Measurements from ENCODE around the gene EPX.

Gene EPX

DNA sequence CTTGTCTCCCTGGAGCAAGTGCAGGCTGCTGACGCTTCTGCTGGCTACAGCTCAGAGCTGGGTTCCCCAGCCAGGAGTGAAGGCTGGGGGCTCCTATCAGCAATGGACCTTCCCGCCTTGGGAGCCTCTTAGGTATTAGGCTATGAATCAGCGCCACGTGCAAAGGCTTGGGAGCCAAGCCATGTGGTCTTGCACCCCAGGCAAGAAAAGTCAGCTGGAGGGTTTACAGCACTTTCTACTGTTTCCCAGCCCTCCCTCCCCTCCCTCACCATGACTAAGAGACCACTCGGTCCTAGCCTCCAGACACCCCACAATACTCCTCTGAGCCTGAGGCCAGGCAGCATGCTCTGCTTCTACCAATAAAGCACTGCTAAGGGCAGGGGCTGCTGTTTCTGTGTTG, 12.3 kb downstream of the EPX start:
- H3K27me3 ChIP-seq (ENCODE audit: insufficient read depth, low read length), result no peaks in the 10 kb centered on the region; the same call in 1 of the 2 replicates
- no peaks in the 10 kb centered on the region for H3K79me2 ChIP-seq (ENCODE audit: control insufficient read depth, insufficient read depth, low read length, unreplicated experiment)
- H3K27ac ChIP-seq (ENCODE audit: low read depth, low read length), result no peak overlapping the region
- H2AFZ ChIP-seq (ENCODE audit: low read length, unreplicated experiment), result no peak overlapping the region
- H3K4me1 ChIP-seq (ENCODE audit: control insufficient read depth, insufficient read depth, low read length, unreplicated experiment), result no peaks in the 10 kb centered on the region
- peaks cover 4% of the 10 kb centered on the region; the same call in 1 of the 2 replicates for H3K36me3 ChIP-seq (ENCODE audit: insufficient read depth, low read length)
- no peak overlapping the region for H3K4me3 ChIP-seq (ENCODE audit: low read depth, low read length)

DNA sequence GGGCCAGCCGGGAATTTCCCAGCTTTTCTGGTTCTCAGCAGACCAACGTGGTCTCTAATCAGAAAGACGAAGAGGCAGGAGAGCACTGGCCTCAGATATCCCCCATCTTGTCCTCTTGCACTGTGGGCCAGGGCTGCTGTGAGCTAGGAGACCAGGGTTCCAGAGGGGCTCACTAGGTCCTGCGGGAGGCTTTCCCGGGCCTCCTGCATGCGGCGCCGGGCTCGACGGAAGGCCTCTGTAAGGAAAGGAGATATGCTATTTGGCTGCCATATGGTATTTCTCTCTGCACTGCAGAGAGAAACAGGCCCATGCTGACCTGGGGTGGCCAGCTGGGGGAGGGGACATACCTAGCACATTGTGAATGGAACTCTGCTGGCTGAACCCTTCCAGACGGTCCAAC, 13.4 kb downstream of the EPX start:
- Histone ChIP-seq H3K27me3 (ENCODE audit: insufficient read depth, low read length) (no peaks in the 10 kb centered on the region), H3K27ac (ENCODE audit: low read depth, low read length) (no peak overlapping the region), H3K4me3 (ENCODE audit: low read depth, low read length) (no peak overlapping the region), H3K36me3 (ENCODE audit: insufficient read depth, low read length) (peaks cover 9% of the 10 kb centered on the region; the same call in 1 of the 2 replicates), H3K79me2 (ENCODE audit: control insufficient read depth, insufficient read depth, low read length, unreplicated experiment) (no peaks in the 10 kb centered on the region), H3K4me1 (ENCODE audit: control insufficient read depth, insufficient read depth, low read length, unreplicated experiment) (no peaks in the 10 kb centered on the region), H2AFZ (ENCODE audit: low read length, unreplicated experiment) (no peak overlapping the region)

DNA sequence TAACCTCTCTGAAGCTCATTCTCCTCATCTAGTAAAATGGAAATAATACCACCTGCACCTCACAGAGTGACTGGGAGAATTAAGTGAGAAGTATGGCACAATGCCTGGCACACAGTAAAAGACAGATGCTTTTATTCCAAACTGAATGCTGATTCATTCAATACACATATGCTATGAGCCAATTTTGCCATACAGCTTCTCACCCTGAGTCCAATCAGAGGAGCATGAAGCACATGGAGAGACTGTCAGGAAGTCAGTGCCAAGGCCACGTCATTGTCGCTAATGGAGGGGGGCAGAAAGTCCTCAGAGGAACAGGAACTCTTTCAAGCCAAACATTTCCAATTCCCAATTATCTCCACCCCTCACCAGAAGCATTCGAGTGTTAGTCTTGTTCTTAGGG, 14.9 kb downstream of the EPX start:
- Histone ChIP-seq H3K36me3 (ENCODE audit: insufficient read depth, low read length) (peaks cover 15% of the 10 kb centered on the region; the same call in 1 of the 2 replicates), H2AFZ (ENCODE audit: low read length, unreplicated experiment) (no peak overlapping the region), H3K27ac (ENCODE audit: low read depth, low read length) (no peak overlapping the region), H3K4me1 (ENCODE audit: control insufficient read depth, insufficient read depth, low read length, unreplicated experiment) (no peaks in the 10 kb centered on the region), H3K4me3 (ENCODE audit: low read depth, low read length) (no peak overlapping the region), H3K27me3 (ENCODE audit: insufficient read depth, low read length) (no peaks in the 10 kb centered on the region), H3K79me2 (ENCODE audit: control insufficient read depth, insufficient read depth, low read length, unreplicated experiment) (no peaks in the 10 kb centered on the region)

DNA sequence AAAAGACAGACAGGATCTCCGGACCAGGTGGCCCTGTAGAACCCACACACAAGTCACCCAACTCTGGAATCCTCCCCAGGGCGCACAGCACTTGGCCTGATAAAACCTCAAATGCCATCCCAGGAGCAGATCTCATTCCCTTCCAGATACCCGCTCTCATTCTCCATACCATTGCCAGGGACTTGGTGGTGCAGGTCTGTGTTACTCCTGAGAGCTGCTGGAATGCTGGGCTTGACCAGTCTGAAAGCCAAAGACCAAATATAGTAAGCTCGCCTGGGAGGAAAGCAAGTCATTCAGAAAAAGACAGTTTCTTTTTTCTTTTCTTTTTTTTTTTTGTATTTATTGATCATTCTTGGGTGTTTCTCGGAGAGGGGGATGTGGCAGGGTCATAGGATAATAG, 15.8 kb downstream of the EPX start:
- Histone ChIP-seq H3K4me1 (ENCODE audit: control insufficient read depth, insufficient read depth, low read length, unreplicated experiment) (no peaks in the 10 kb centered on the region), H3K79me2 (ENCODE audit: control insufficient read depth, insufficient read depth, low read length, unreplicated experiment) (no peaks in the 10 kb centered on the region), H3K36me3 (ENCODE audit: insufficient read depth, low read length) (peaks cover 18% of the 10 kb centered on the region; the same call in 1 of the 2 replicates), H3K4me3 (ENCODE audit: low read depth, low read length) (no peak overlapping the region), H2AFZ (ENCODE audit: low read length, unreplicated experiment) (no peak overlapping the region), H3K27ac (ENCODE audit: low read depth, low read length) (no peak overlapping the region), H3K27me3 (ENCODE audit: insufficient read depth, low read length) (no peaks in the 10 kb centered on the region)

DNA sequence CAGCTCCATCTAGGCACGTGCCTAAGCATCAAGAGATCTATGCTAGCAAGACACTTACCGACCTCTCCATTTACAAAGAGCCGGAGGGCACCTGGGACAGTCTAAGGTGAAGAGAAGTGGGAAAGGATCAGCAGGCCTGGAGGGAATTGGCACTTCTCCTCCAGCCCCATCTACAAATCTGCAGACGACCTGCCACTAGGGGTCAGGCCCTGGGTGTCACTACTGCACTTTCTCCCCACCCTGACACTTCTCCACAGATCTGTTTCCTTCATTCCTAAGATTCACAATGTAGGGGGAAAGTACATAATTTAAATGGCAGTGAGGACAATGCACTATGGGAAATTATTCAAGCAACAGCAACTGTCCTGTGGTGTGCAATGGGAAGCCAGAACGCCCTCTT, 18.4 kb downstream of the EPX start:
- H3K36me3 ChIP-seq (ENCODE audit: insufficient read depth, low read length), result peaks cover 25% of the 10 kb centered on the region; the same call in 1 of the 2 replicates
- H3K4me1 ChIP-seq (ENCODE audit: control insufficient read depth, insufficient read depth, low read length, unreplicated experiment), result no peaks in the 10 kb centered on the region
- H3K27ac ChIP-seq (ENCODE audit: low read depth, low read length), result no peak overlapping the region

GRCh38 chr17:58215685-58216084, 23.2 kb downstream of the EPX start:
- Histone ChIP-seq H3K79me2 (ENCODE audit: control insufficient read depth, insufficient read depth, low read length, unreplicated experiment) (no peaks in the 10 kb centered on the region), H3K4me3 (ENCODE audit: low read depth, low read length) (no peak overlapping the region), H3K27ac (ENCODE audit: low read depth, low read length) (no peak overlapping the region), H3K4me1 (ENCODE audit: control insufficient read depth, insufficient read depth, low read length, unreplicated experiment) (peaks cover 9% of the 10 kb centered on the region), H3K27me3 (ENCODE audit: insufficient read depth, low read length) (no peaks in the 10 kb centered on the region), H3K36me3 (ENCODE audit: insufficient read depth, low read length) (peaks cover 23% of the 10 kb centered on the region; the same call in 1 of the 2 replicates), H2AFZ (ENCODE audit: low read length, unreplicated experiment) (no peak overlapping the region)

More for the DNA sequence above, 18.4 kb downstream of the EPX start:
- no peaks in the 10 kb centered on the region for H3K27me3 ChIP-seq (ENCODE audit: insufficient read depth, low read length)
- H2AFZ ChIP-seq (ENCODE audit: low read length, unreplicated experiment), result no peak overlapping the region
- no peak overlapping the region for H3K4me3 ChIP-seq (ENCODE audit: low read depth, low read length)
- H3K79me2 ChIP-seq (ENCODE audit: control insufficient read depth, insufficient read depth, low read length, unreplicated experiment), result no peaks in the 10 kb centered on the region

GRCh38 chr17:58217766-58218165, 25.2 kb downstream of the EPX start:
- H3K4me1 ChIP-seq (ENCODE audit: control insufficient read depth, insufficient read depth, low read length, unreplicated experiment), result peaks cover 9% of the 10 kb centered on the region
- no peaks in the 10 kb centered on the region for H3K27me3 ChIP-seq (ENCODE audit: insufficient read depth, low read length)
- H2AFZ ChIP-seq (ENCODE audit: low read length, unreplicated experiment), result no peak overlapping the region
- H3K27ac ChIP-seq (ENCODE audit: low read depth, low read length), result no peak overlapping the region
- H3K36me3 ChIP-seq (ENCODE audit: insufficient read depth, low read length), result peaks cover 16% of the 10 kb centered on the region; the same call in 1 of the 2 replicates
- no peaks in the 10 kb centered on the region for H3K79me2 ChIP-seq (ENCODE audit: control insufficient read depth, insufficient read depth, low read length, unreplicated experiment)
- H3K4me3 ChIP-seq (ENCODE audit: low read depth, low read length), result no peak overlapping the region

- Histone ChIP-seq H3K79me2 (ENCODE audit: control insufficient read depth, insufficient read depth, low read length, unreplicated experiment) (no peaks in the 10 kb centered on the region), H2AFZ (ENCODE audit: low read length, unreplicated experiment) (peak within 1 kb of the TSS; percentile 97), H3K27ac (ENCODE audit: low read depth, low read length) (peak within 1 kb of the TSS; percentile 18), H3K4me1 (ENCODE audit: control insufficient read depth, insufficient read depth, low read length, unreplicated experiment) (peaks cover 17% of the 10 kb centered on the region), H3K36me3 (ENCODE audit: insufficient read depth, low read length) (peaks cover 11% of the 10 kb centered on the region; the same call in 1 of the 2 replicates), H3K27me3 (ENCODE audit: insufficient read depth, low read length) (no peaks in the 10 kb centered on the region), H3K4me3 (ENCODE audit: low read depth, low read length) (peak within 1 kb of the TSS; percentile 82)
Observed at GRCh38 chr17:58219007-58219788, 26.7 kb downstream of the EPX start, which contains the start of gene MKS1. TSS of gene MKS1 (minus strand) at chr17:58219255. CDS start at chr17:58219230, 25 bp downstream.

- peaks cover 22% of the 10 kb centered on the region for H3K4me1 ChIP-seq (ENCODE audit: control insufficient read depth, insufficient read depth, low read length, unreplicated experiment)
- H3K27ac ChIP-seq (ENCODE audit: low read depth, low read length), result no peak overlapping the region
- peaks cover 11% of the 10 kb centered on the region; the same call in 1 of the 2 replicates for H3K36me3 ChIP-seq (ENCODE audit: insufficient read depth, low read length)
- H3K79me2 ChIP-seq (ENCODE audit: control insufficient read depth, insufficient read depth, low read length, unreplicated experiment), result no peaks in the 10 kb centered on the region
- H3K27me3 ChIP-seq (ENCODE audit: insufficient read depth, low read length), result no peaks in the 10 kb centered on the region
- peak overlapping the region; percentile 97 for H2AFZ ChIP-seq (ENCODE audit: low read length, unreplicated experiment)
- peak overlapping the region; percentile 82 for H3K4me3 ChIP-seq (ENCODE audit: low read depth, low read length)
Observed at GRCh38 chr17:58219789-58220183, 27.3 kb downstream of the EPX start.

GRCh38 chr17:58224315-58224714, 31.8 kb downstream of the EPX start:
- no peaks in the 10 kb centered on the region for H3K36me3 ChIP-seq (ENCODE audit: insufficient read depth, low read length)
- peak overlapping the region; percentile 54 for H3K27ac ChIP-seq (ENCODE audit: low read depth, low read length)
- H2AFZ ChIP-seq (ENCODE audit: low read length, unreplicated experiment), result peak overlapping the region; percentile 70

GRCh38 chr17:58227733-58228132, 35.2 kb downstream of the EPX start:
- Histone ChIP-seq H3K4me1 (ENCODE audit: control insufficient read depth, insufficient read depth, low read length, unreplicated experiment) (peaks cover 28% of the 10 kb centered on the region), H3K4me3 (ENCODE audit: low read depth, low read length) (no peak overlapping the region), H2AFZ (ENCODE audit: low read length, unreplicated experiment) (no peak overlapping the region), H3K27me3 (ENCODE audit: insufficient read depth, low read length) (no peaks in the 10 kb centered on the region), H3K27ac (ENCODE audit: low read depth, low read length) (no peak overlapping the region), H3K79me2 (ENCODE audit: control insufficient read depth, insufficient read depth, low read length, unreplicated experiment) (no peaks in the 10 kb centered on the region), H3K36me3 (ENCODE audit: insufficient read depth, low read length) (no peaks in the 10 kb centered on the region)

More at GRCh38 chr17:58224315-58224714, 31.8 kb downstream of the EPX start:
- no peaks in the 10 kb centered on the region for H3K79me2 ChIP-seq (ENCODE audit: control insufficient read depth, insufficient read depth, low read length, unreplicated experiment)
- H3K4me1 ChIP-seq (ENCODE audit: control insufficient read depth, insufficient read depth, low read length, unreplicated experiment), result peaks cover 21% of the 10 kb centered on the region
- H3K27me3 ChIP-seq (ENCODE audit: insufficient read depth, low read length), result no peaks in the 10 kb centered on the region
- peak overlapping the region; percentile 38; the same call in 1 of the 2 replicates for H3K4me3 ChIP-seq (ENCODE audit: low read depth, low read length)
